NCI-H510A (cell line): Measurements from ENCODE around the gene KIF25.

ENCODE experiments used
- DNase-seq: peaks from one replicate; lab custom pipeline; 2025; lab: John Stamatoyannopoulos, UW

KIF25 gene

GRCh38 chr6:167997642-167998041, at the start of gene KIF25:
Gene KIF25 (plus strand): TSS chr6:167997671. CDS start chr6:168029586, 31,915 bp downstream.
- DNase-seq: no peak

GRCh38 chr6:167947716-167948115, 49.8 kb upstream of the KIF25 start:
- DNase-seq: no peak

GRCh38 chr6:167948716-167949115, 48.8 kb upstream of the KIF25 start:
- DNase-seq: no peak

GRCh38 chr6:167949121-167949684, 48.3 kb upstream of the KIF25 start:
- DNase-seq: no peak

GRCh38 chr6:167951781-167952511, 45.5 kb upstream of the KIF25 start:
- DNase-seq: no peak

GRCh38 chr6:167952512-167952859, 45.0 kb upstream of the KIF25 start:
- DNase-seq: no peak

GRCh38 chr6:167953551-167953950, 43.9 kb upstream of the KIF25 start:
- DNase-seq: no peak

- no peak for DNase-seq
Measured at GRCh38 chr6:167954151-167954550, 43.3 kb upstream of the KIF25 start.

GRCh38 chr6:167956491-167956890, 41.0 kb upstream of the KIF25 start:
- DNase-seq: no peak

GRCh38 chr6:167956983-167957492, 40.4 kb upstream of the KIF25 start:
- DNase-seq: no peak

- DNase-seq: no peak
Measured at GRCh38 chr6:167957626-167958025, 39.8 kb upstream of the KIF25 start.

GRCh38 chr6:167960579-167960978, 36.9 kb upstream of the KIF25 start:
- DNase-seq: no peak

- no peak for DNase-seq
Measured at GRCh38 chr6:167962711-167963110, 34.8 kb upstream of the KIF25 start.

- no peak for DNase-seq
Measured at GRCh38 chr6:167963589-167964057, 33.8 kb upstream of the KIF25 start.

- DNase-seq: no peak
Measured at GRCh38 chr6:167965592-167966539, 31.6 kb upstream of the KIF25 start.

- no peak for DNase-seq
Measured at GRCh38 chr6:167966540-167966905, 30.9 kb upstream of the KIF25 start.

GRCh38 chr6:167968091-167968490, 29.4 kb upstream of the KIF25 start:
- DNase-seq: no peak

GRCh38 chr6:167970230-167970629, 27.2 kb upstream of the KIF25 start:
- no peak for DNase-seq

GRCh38 chr6:167972193-167972592, 25.3 kb upstream of the KIF25 start:
- DNase-seq: no peak

- DNase-seq: no peak
Measured at GRCh38 chr6:167973148-167973885, 24.2 kb upstream of the KIF25 start.

GRCh38 chr6:167974640-167975344, 22.7 kb upstream of the KIF25 start:
- no peak for DNase-seq
